Measurements from ENCODE around the gene RAMP2.

GRCh38 chr17:42772945-42773289 lies 11.9 kb downstream of the RAMP2 start:
- no peak for TF ChIP-seq POLR2AphosphoS5 (IDR thresholded peaks at IDR 0.05; ENCODE audit: low read depth)
- TF ChIP-seq CTCF (conservative IDR thresholded peaks at IDR 0.05; ENCODE audit: low read depth in 2 of 2) = no peak
- TF ChIP-seq EZH2phosphoT487 (IDR thresholded peaks at IDR 0.05; ENCODE audit: unreplicated experiment) = no peak
